SH-SY5Y (cell line): ENCODE measurements around the gene LCAT.

Experiments
- GATA2 ChIP-seq: IDR thresholded peaks from 2 replicates; pipeline ENCODE4 v1.6.1; 2011; ENCODE audit warnings: mild to moderate bottlenecking, low read depth, low read length
- GATA3 ChIP-seq: IDR thresholded peaks from 2 replicates; pipeline ENCODE4 v1.6.1; 2011; ENCODE audit warnings: low read depth, mild to moderate bottlenecking, low read length, moderate library complexity

DNA sequence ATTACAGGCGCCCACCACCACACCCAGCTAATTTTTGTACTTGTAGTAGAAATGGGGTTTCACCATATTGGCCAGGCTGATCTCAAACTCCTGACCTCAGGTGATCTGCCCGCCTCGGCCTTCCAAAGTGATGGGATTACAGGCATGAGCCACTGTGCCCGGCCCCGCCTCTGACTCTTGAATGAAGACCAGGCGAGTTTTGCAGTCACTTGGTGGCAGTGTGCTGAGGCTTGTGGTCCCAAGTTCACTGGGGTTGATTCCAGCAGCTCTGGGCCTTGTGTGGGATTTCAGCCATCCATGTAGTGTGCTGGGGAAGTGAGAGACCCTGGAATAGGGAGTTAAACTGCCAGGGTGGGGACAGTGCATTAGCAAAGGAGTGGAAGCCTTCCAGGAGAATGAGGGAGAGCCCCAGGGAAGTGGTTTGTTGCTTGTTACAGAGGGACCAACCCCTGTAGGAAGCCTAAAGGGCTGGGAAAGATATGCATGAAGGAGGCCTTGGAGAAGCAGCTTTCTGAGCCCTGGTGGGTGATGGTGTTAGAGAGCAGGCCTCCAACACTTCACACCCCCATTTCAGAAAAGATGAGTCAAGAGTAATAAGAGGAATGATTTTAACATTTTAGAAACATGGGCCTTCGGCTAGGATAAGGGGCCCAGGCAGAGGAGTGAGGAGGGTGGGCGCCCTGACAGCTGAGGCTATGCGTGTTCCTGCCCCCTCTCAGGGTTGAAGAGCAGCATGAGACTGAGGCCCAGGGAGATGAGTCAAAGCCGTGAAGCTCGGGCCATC, 36.3 kb downstream of the LCAT start:
- TF ChIP-seq GATA3 (no peak), GATA2 (no peak)
